Endothelial cell of umbilical vein (primary cell): Measurements from ENCODE around the gene EFCC1. TPM values are rescaled to one million over a fixed set of nuclear protein-coding genes. Genes with fewer than 3 reads are reported as not detected.

Experiments used
- BruUV-seq: library from RNA; stranded (reverse); fragments of 400-500 nt; replicated peaks from 2 replicates; lab custom pipeline; 2021; lab: Mats Ljungman, UMichigan
- CTCF ChIA-PET: fragments of 300-600, 350-600 bp; sonication (Branson Sonifier 250); formaldehyde crosslinking; loops from one replicate; lab custom pipeline; 2021; ENCODE audit warnings: antibody characterized with exemption, inconsistent platforms; lab: Charles Lee
- POLR2A ChIA-PET: fragments of 300-600, 350-600 bp; sonication (Branson Sonifier 250); formaldehyde crosslinking; loops from one replicate; lab custom pipeline; 2021; ENCODE audit warnings: antibody characterized with exemption, inconsistent platforms; lab: Charles Lee
- DNase-seq: peaks from one replicate; pipeline ENCODE4 v3.0.0-alpha.2; 2011; ENCODE audit warnings: low read depth, low spot score
- FAIRE-seq: peaks from 2 replicates; lab custom pipeline; 2011; peaks lifted over from hg19 to GRCh38; lab: Jason Lieb, UNC
- H2AFZ ChIP-seq: 2 replicates; pipeline ENCODE4 v1.6.0; 2012; ENCODE audit warnings: low read depth, low read length, control low read depth, inconsistent platforms
- H3K27ac ChIP-seq: 2 replicates; pipeline ENCODE4 v1.5.1; 2011; ENCODE audit warnings: low read depth, mild to moderate bottlenecking, control low read depth, low read length, moderate library complexity; ENCODE audit not compliant: insufficient read depth
- H3K27me3 ChIP-seq, 2 experiments: 2 replicates each; pipeline versions ENCODE4 v1.6.0 to v1.6.1; 2011; ENCODE audit warnings: low read length in 2 of 2, mixed read lengths in 1 of 2; ENCODE audit not compliant: control insufficient read depth in 2 of 2, insufficient read depth in 2 of 2
- H3K36me3 ChIP-seq, 2 experiments: 2 replicates in 1 of 2; 3 replicates in 1 of 2; pipeline ENCODE4 v1.5.1; 2011; ENCODE audit warnings: low read length in 2 of 2, mild to moderate bottlenecking in 1 of 2, moderate library complexity in 1 of 2; ENCODE audit not compliant: control insufficient read depth in 2 of 2, insufficient read depth in 2 of 2; ENCODE audit errors: extremely low read depth in 1 of 2
- H3K4me1 ChIP-seq: 3 replicates; pipeline ENCODE4 v1.5.1; 2011; ENCODE audit warnings: mild to moderate bottlenecking, low read length; ENCODE audit not compliant: control insufficient read depth, insufficient read depth; ENCODE audit errors: extremely low read depth
- H3K4me2 ChIP-seq: 2 replicates; pipeline ENCODE4 v1.6.1; 2011; ENCODE audit warnings: low read length, control low read depth, mixed read lengths; ENCODE audit not compliant: insufficient read depth
- H3K4me3 ChIP-seq, 3 experiments: fragments of 200-600 bp in 1 of 3; sonication (generic), shearing (Covaris generic) in 1 of 3; replicated peaks in 1 of 3; 2 replicates each; pipeline ENCODE4 v1.5.1; 2011 to 2016; ENCODE audit warnings: control low read depth in 3 of 3, low read length in 3 of 3, mild to moderate bottlenecking in 2 of 3, inconsistent platforms in 1 of 3, low read depth in 1 of 3, moderate library complexity in 1 of 3; ENCODE audit not compliant: insufficient read depth in 1 of 3
- H3K79me2 ChIP-seq: 2 replicates; pipeline ENCODE4 v1.6.0; 2012; ENCODE audit warnings: low read length, inconsistent platforms; ENCODE audit not compliant: control insufficient read depth, insufficient read depth
- H3K9ac ChIP-seq: replicated peaks from 2 replicates; pipeline ENCODE3; 2011; ENCODE audit warnings: low read length, control low read depth; ENCODE audit not compliant: insufficient read depth; ENCODE audit errors: extremely low read depth
- H3K9me1 ChIP-seq: replicated peaks from 3 replicates; pipeline ENCODE4 v1.6.0; 2011; ENCODE audit warnings: mild to moderate bottlenecking, low read length; ENCODE audit not compliant: control insufficient read depth, insufficient read depth; ENCODE audit errors: extremely low read depth
- H3K9me3 ChIP-seq: replicated peaks from 2 replicates; pipeline ENCODE4 v1.5.1; 2012; ENCODE audit warnings: low read length, inconsistent platforms; ENCODE audit not compliant: control insufficient read depth, insufficient read depth
- H4K20me1 ChIP-seq: replicated peaks from 2 replicates; pipeline ENCODE3; 2011; ENCODE audit warnings: mild to moderate bottlenecking, low read length; ENCODE audit not compliant: control insufficient read depth, insufficient read depth; ENCODE audit errors: extremely low read depth
- FOS ChIP-seq: IDR thresholded peaks from 2 replicates; pipeline ENCODE4 v1.6.1; 2011; ENCODE audit warnings: mild to moderate bottlenecking, low read length, moderate library complexity, borderline replicate concordance; ENCODE audit not compliant: insufficient read depth
- GATA2 ChIP-seq: IDR thresholded peaks from 2 replicates; pipeline ENCODE4 v1.7.0; 2011; ENCODE audit warnings: low read depth, mild to moderate bottlenecking, moderate library complexity, mixed read lengths, low read length; ENCODE audit not compliant: insufficient read length, insufficient read depth
- JUN ChIP-seq: IDR thresholded peaks from 2 replicates; pipeline ENCODE4 v1.6.1; 2011; ENCODE audit warnings: borderline replicate concordance, low read depth; ENCODE audit not compliant: insufficient read length, insufficient read depth
- MYC ChIP-seq: IDR thresholded peaks from one replicate; pipeline ENCODE4 v1.6.1; 2011; ENCODE audit warnings: mild to moderate bottlenecking, low read depth, low read length
- POLR2A ChIP-seq: IDR thresholded peaks from 2 replicates; pipeline ENCODE4 v1.6.1; 2012; ENCODE audit warnings: low read depth, mild to moderate bottlenecking, control low read depth, low read length
- POLR2AphosphoS5 ChIP-seq: IDR thresholded peaks from 2 replicates; pipeline ENCODE4 v1.6.1; 2012; ENCODE audit warnings: low read depth, mild to moderate bottlenecking, control low read depth, low read length, moderate library complexity; ENCODE audit not compliant: insufficient read depth
- dilution Hi-C: fragments of 300-500 bp; cut with MboI; formaldehyde crosslinking; loops from one replicate; pipeline ENCODE4 v1.15.0; 2019; ENCODE audit warnings: low sequenced_read_pairs; ENCODE audit not compliant: extremely low pct_ligation_motif_present
- intact Hi-C: fragments of 100-400 bp; cut with micrococcal nuclease; formaldehyde crosslinking; loops from one replicate; pipeline ENCODE4 v1.10.0; 2022
- polyA plus RNA-seq, 4 experiments: library from polyadenylated mRNA; depleted of rRNA in 3 of 4; stranded (reverse) in 3 of 4; unstranded in 1 of 4; fragments of >200 nt; gene quantifications; 2 replicates each; pipeline versions ENCODE4 v1.2.1 to v1.2.3, GENCODE V29; 2011 to 2012; ENCODE audit warnings: missing spikeins in 1 of 4
- total RNA-seq: library from RNA; stranded (reverse); gene quantifications from 2 replicates; pipeline ENCODE4 v1.2.3, GENCODE V29; 2021
- TF ChIP-seq, protein P1 (sequence below): IDR thresholded peaks from 2 replicates; pipeline ENCODE4 v1.6.1; 2011; ENCODE audit not compliant: insufficient read depth, insufficient read length

EFCC1 gene
- total and polyA plus RNA-seq, 2 donors (not counting 3 experiments of a cell fraction or from before 2014, with no cell fraction given) = 0.73 to 1.3 TPM

- H3K4me1 ChIP-seq = no peaks in the 10 kb centered on the region
- no peak overlapping the region for H2AFZ ChIP-seq
- H3K27ac ChIP-seq = no peak overlapping the region
- no peak overlapping the region for H3K4me3 ChIP-seq
- dilution Hi-C loops = no loop called here
- H4K20me1 ChIP-seq = no peaks in the 10 kb centered on the region
- no peaks in the 10 kb centered on the region for H3K36me3 ChIP-seq
- DNase-seq (no peak), FAIRE-seq (peak; percentile 47)
- intact Hi-C loops = no loop called here
- CTCF ChIA-PET = interaction anchor here (0.7 kb wide), 1 partner anchor 80 kb away, joined by 5 read pairs; no protein-coding TSS in a partner anchor
- no peaks in the 10 kb centered on the region for H3K79me2 ChIP-seq
- H3K9ac ChIP-seq = no peak overlapping the region
- H3K9me1 ChIP-seq = no peaks in the 10 kb centered on the region
- TF ChIP-seq POLR2A (no peak), JUN (no peak), MYC (no peak), FOS (no peak), GATA2 (no peak)
- TF ChIP-seq, protein P1, sequence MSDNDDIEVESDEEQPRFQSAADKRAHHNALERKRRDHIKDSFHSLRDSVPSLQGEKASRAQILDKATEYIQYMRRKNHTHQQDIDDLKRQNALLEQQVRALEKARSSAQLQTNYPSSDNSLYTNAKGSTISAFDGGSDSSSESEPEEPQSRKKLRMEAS = no peak
- H3K4me2 ChIP-seq = no peak overlapping the region
- H3K9me3 ChIP-seq = no peaks in the 10 kb centered on the region
- peaks cover 0 to 2% of the 10 kb centered on the region in 2 experiments for H3K27me3 ChIP-seq
- no TSS peak for BruUV-seq
- POLR2A ChIA-PET = no interaction called here
These were observed 27.0 kb upstream of the EFCC1 start for GRCh38 chr3:128973988-128974564.

DNA sequence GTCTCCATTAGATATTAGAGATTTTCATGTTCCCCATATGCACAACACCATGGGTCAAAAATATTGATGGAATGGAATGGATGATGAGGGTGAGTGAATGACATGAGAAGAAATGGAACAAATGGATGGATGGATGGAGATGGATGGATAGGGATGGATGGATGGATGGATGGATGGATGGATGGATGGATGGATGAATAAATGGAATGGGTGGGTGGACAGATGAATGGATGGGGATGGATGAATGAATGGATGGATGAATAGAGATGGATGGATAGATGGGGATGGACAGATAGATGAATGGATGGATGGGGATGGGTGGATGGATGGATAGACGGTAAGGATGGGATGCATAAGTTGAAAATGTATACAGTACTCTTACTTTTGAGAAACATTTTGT, 25.8 kb upstream of the EFCC1 start:
- dilution Hi-C loops = no loop called here
- POLR2A ChIA-PET = no interaction called here

More for the DNA sequence above, 25.8 kb upstream of the EFCC1 start:
- TF ChIP-seq POLR2AphosphoS5 (no peak), FOS (no peak)
- DNase-seq (no peak), FAIRE-seq (no peak)
- Histone ChIP-seq H3K4me3 (no peak overlapping the region), H3K4me2 (no peak overlapping the region), H3K36me3 (no peaks in the 10 kb centered on the region), H4K20me1 (no peaks in the 10 kb centered on the region), H3K27ac (no peak overlapping the region), H3K4me1 (no peaks in the 10 kb centered on the region), H3K9me1 (no peaks in the 10 kb centered on the region), H2AFZ (no peak overlapping the region), H3K79me2 (no peaks in the 10 kb centered on the region), H3K27me3 (peaks cover 0 to 2% of the 10 kb centered on the region in 2 experiments), H3K9ac (no peak overlapping the region), H3K9me3 (no peaks in the 10 kb centered on the region)
- BruUV-seq = no TSS peak
- intact Hi-C loops = no loop called here
- CTCF ChIA-PET = no interaction called here
